GM18507 (cell line): Measurements from ENCODE around the gene TMEM121.
"Not testable (repeated sequence)": the region's sequence is repeated elsewhere in the genome, so short reads cannot be mapped to it uniquely, and the experiment has no call there.

Source experiments
- DNase-seq: peaks from one replicate; pipeline ENCODE4 v3.0.0; 2011; ENCODE audit warnings: low read depth; ENCODE audit not compliant: insufficient read length; ENCODE audit errors: extremely low spot score
- FAIRE-seq: peaks from 2 replicates; lab custom pipeline; 2011; peaks lifted over from hg19 to GRCh38; lab: Jason Lieb, UNC

Gene TMEM121

GRCh38 chr14:105537580-105538474, 11.4 kb downstream of the TMEM121 start:
- FAIRE-seq (peak; percentile 67), DNase-seq (peak; percentile 71)

- FAIRE-seq: no peak
- no peak for DNase-seq
Observed at GRCh38 chr14:105538481-105539049, 12.2 kb downstream of the TMEM121 start.

DNA sequence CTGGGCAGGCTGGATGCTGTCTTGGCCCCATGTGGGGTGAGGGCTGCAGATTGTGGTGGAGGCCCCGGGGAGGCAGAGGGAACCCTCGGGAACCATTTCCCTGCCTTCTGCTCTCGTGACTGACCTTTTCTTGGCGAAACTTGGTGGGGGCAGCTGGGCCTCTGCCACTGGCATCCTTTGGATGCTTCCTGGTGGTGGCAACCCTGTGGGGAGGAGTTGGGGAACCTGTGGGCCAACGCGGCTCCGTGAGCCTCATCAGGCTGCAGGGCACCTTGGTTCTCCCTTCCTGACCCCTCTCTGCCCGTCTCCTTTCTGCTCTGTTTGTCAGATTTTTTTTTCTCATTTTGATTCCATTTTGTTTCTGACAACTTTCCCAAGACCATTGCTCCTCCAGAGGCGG, 14.4 kb downstream of the TMEM121 start:
- DNase-seq (no peak), FAIRE-seq (no peak)

DNA sequence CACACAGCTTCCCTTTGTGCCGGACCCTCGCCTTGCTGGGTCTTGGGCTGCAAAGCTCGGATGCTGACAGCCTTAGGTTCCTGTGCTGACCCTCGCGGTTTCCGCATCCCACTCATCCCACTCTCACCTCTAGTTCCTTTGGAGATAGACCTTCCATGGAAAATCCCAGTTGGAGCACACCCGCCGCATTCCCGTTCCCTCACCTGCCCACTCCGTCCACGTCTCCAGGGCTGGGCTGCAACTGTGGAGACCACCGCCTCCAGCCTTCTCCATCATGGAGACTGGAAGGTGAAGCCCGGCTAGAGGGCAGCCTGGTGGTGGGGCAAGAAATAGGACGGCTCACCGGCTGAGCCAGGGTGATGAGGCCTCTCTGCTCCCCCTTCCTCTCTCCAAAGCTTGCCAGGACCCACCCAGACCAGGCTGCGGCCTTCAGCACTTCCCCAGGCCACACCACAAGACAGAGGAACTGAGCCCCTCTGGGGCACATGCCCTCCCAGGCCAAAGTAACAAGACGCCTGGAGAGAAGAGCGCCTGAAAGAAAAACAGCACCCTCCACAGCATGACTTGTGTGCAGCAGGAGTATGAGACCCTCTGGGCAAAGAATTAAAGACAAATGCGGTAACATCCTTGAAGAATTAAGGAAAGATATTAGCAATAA, 15.0 kb downstream of the TMEM121 start:
- FAIRE-seq (no peak), DNase-seq (no peak)

DNA sequence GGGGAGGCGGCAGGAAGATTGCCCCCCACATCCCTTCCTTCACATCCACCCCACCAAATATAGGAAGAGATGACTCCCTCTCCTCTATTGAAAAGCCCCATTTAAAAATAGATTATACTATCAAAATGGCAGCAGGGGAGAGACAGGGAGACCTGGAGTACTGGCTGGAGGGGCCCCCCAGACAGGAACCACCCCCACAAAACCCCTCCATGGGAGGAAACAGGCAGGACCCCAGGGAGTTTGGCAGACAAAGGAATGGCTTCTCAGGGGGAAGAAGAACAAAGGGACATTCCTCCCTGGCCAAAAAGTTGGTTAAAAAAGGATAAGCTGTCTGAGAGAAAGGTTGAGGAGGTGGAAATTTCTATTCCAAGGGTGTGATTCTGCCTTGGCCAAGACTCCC, 19.3 kb downstream of the TMEM121 start:
- FAIRE-seq, DNase-seq: not testable (repeated sequence)

GRCh38 chr14:105546410-105546809, 20.0 kb downstream of the TMEM121 start:
- DNase-seq, FAIRE-seq: not testable (repeated sequence)

GRCh38 chr14:105547072-105547471, 20.7 kb downstream of the TMEM121 start:
- not testable (repeated sequence) for FAIRE-seq, DNase-seq

DNA sequence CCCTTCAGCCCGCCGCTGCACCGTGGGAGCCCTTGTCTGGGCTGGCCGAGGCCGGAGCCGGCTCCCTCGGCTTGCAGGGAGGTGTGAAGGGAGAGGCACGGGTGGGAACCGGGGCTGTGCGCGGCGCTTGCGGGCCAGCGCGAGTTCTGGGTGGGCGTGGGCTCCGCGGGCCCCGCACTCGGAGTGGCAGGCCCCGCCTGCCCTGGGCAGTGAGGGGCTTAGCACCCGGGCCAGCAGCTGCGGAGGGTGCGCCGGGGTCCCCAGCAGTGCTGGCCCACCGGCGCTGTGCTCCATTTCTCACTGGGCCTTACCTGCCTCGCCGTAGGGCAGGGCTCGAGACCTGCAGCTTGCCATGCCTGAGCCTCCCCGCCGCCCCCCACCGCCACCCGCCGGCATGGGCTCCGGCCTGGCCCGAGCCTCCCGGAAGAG, 21.4 kb downstream of the TMEM121 start:
- DNase-seq: no peak
- FAIRE-seq: no peak

DNA sequence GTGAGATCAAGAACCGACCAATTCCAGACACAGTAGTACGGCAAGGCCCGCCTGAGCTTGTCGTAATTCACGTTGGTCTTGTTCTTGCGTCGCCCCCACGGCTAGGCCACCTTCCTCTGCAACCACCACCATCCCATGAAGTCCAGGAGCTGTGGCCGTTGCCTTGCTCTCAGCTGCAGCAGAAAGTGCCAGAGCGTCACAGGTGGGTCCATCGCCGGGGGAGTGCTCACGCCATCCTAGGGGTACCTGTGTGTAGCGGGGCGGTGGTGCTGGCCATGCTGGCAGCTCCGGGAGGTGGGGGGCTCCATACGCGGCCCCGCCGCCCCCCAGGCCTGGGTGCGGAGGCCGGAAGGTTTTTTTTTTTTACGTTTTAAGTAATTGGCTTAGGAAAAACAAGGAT, 23.1 kb downstream of the TMEM121 start:
- FAIRE-seq (no peak), DNase-seq (no peak)

DNA sequence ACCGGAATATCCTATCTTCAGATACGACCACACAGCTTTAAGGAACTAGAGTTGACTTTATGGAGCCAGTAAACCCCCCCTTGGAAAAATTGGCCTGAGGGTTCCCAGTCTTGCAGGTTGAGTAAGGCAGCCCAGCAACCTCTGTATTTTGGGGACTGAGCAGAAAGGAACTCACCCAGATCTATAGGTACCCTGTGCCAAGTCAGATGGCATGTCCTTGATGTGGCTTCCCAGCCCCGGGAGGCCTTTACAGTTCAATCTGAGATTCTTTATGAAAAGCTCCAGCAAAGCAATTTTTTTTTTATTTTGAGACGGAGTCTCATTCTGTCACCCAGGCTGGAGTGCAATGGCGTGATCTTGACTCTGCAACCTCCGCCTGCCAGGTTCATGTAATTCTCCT, 27.6 kb downstream of the TMEM121 start:
- FAIRE-seq (no peak), DNase-seq (no peak)

DNA sequence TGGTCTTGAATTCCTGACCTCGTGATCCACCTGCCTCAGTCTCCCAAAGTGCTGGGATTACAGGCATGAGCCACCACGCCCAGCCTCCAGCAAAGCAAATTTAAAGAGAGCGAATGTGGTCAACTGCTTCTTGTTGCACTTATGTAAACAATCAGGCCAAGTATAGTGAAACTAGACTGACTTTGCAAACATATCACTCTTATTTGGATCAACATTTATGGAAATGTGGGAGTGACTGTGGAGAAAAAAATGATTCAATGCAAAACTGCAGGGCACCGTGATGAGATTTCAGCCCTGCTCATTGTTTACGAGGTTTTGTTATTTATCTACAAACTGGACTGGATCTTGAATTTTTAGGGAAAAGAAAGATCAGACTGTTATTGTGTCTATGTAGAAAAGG, 28.1 kb downstream of the TMEM121 start:
- FAIRE-seq: no peak

GRCh38 chr14:105557671-105558070, 31.3 kb downstream of the TMEM121 start:
- DNase-seq, FAIRE-seq: not testable (repeated sequence)

More for the DNA sequence above, 28.1 kb downstream of the TMEM121 start:
- no peak for DNase-seq

- peak; percentile 97 for FAIRE-seq
- DNase-seq: not testable (repeated sequence)
Observed at GRCh38 chr14:105558449-105559154, 32.2 kb downstream of the TMEM121 start.

GRCh38 chr14:105559384-105560047, 33.1 kb downstream of the TMEM121 start:
- FAIRE-seq, DNase-seq: not testable (repeated sequence)

DNA sequence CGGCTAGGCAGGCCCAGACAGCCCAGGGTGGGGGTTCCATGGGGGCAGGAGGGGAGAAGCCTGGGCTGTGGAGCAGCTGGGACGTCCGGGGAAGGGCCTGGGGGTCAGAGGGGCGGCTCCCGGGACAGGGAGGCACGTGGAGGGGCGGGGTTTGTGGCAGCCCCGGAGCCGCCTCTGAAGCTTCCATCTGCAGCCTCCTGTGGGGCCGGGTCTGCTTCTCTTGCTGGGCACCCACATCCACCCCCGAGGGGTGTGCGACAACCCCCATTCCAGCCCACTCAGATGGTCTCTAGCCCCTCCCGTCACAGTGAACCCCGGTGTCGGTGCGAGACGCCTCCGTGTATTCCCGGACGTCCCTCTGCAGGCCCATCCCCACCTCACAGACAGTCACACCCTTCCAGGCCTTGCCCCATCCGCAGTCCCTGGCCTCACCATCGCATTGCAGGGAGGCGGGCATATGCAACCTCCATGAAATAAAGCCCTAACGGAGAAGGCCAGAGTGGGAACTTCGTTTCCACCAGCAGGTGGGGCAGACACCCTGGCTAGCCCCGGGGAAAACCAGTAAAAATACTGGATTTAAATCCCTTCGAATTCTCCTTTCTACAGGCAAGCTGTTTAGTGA, 33.8 kb downstream of the TMEM121 start:
- peak; percentile 99 for FAIRE-seq
- DNase-seq: not testable (repeated sequence)

DNA sequence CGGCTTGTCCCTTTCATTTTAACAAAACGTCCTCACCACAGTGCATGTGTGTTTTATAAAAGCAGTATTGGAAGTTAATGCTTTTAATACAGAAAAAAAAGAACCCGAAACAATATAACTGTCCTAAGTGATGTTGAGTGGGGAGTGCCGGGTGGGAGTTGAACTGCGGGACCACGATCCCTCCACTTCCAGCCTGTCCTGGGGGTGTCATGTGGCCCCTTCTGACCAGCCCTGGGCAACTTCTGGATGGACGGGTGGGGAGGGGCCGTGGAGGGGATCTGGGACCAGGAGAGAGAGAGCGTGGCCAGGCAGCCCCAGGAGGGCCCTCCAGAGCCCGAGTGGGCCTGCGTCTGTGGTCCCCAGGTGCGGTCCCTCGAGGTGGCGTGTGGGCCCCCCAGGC, 35.0 kb downstream of the TMEM121 start:
- not testable (repeated sequence) for FAIRE-seq, DNase-seq

- no peak for DNase-seq
- FAIRE-seq: peak; percentile 58
Observed at GRCh38 chr14:105562713-105563346, 36.4 kb downstream of the TMEM121 start.

DNA sequence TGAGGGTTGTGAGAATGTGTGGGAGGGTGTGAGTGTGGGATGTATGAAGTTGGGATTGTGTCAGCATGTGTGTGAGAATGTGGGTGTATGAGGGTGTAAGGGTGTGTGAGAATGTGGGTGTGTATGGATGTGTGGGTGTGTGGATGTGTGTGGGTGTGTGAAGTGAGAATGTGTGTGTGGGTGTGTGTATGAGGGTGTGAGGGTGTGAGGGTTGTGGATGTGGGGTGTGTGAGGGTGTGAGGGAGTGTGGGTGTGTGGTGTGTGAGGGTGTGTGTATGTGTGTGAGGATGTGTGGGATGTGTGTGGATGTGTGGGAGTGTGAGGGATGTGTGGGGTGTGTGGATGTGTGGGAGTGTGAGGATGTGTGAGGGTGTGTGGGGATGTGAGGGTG, 37.0 kb downstream of the TMEM121 start:
- DNase-seq (no peak), FAIRE-seq (no peak)
